A549 (cell line): Measurements from ENCODE around the gene IFNA6.

Experiments
- CEBPB ChIP-seq, 2 experiments: fragments of >200 bp in 1 of 2; sonication (Bioruptor Twin) in 1 of 2; formaldehyde crosslinking in 1 of 2; IDR thresholded peaks; 2 replicates each; pipeline ENCODE4 v1.6.1; 2012 to 2016
- CHD2 ChIP-seq: fragments of 150-350 bp; IDR thresholded peaks from 2 replicates; pipeline ENCODE4 v1.6.1; 2014; ENCODE audit warnings: low read length; ENCODE audit not compliant: partially characterized antibody
- HDAC2 ChIP-seq: fragments of 200-600 bp; sonication (generic); IDR thresholded peaks from 2 replicates; pipeline ENCODE4 v1.6.1; 2016
- NR3C1 ChIP-seq: fragments of >200 bp; sonication (Bioruptor Twin); formaldehyde crosslinking; IDR thresholded peaks from 3 replicates; pipeline ENCODE4 v1.6.1; 2017
- POLR2A ChIP-seq: IDR thresholded peaks from 2 replicates; pipeline ENCODE4 v1.6.1; 2012; ENCODE audit warnings: mild to moderate bottlenecking, low read length
- RAD21 ChIP-seq, 2 experiments: fragments of >200 bp in 1 of 2; sonication (Bioruptor Twin) in 1 of 2; formaldehyde crosslinking in 1 of 2; IDR thresholded peaks in 1 of 2; conservative IDR thresholded peaks in 1 of 2; 2 replicates in 1 of 2; 3 replicates in 1 of 2; pipeline ENCODE4 v1.6.1; 2012 to 2018; ENCODE audit warnings: inconsistent platforms in 1 of 2
- REST ChIP-seq: fragments of 200-600 bp; sonication (generic); IDR thresholded peaks from 2 replicates; pipeline ENCODE4 v1.6.1; 2016; ENCODE audit warnings: antibody characterized with exemption, mild to moderate bottlenecking, moderate library complexity
- TF ChIP-seq, protein P1 (sequence below): fragments of >200 bp; sonication (Bioruptor Twin); formaldehyde crosslinking; IDR thresholded peaks from 3 replicates; pipeline ENCODE4 v1.5.1; 2016

GRCh38 chr9:21314152-21314551, 36.5 kb downstream of the IFNA6 start:
- TF ChIP-seq, protein P1, sequence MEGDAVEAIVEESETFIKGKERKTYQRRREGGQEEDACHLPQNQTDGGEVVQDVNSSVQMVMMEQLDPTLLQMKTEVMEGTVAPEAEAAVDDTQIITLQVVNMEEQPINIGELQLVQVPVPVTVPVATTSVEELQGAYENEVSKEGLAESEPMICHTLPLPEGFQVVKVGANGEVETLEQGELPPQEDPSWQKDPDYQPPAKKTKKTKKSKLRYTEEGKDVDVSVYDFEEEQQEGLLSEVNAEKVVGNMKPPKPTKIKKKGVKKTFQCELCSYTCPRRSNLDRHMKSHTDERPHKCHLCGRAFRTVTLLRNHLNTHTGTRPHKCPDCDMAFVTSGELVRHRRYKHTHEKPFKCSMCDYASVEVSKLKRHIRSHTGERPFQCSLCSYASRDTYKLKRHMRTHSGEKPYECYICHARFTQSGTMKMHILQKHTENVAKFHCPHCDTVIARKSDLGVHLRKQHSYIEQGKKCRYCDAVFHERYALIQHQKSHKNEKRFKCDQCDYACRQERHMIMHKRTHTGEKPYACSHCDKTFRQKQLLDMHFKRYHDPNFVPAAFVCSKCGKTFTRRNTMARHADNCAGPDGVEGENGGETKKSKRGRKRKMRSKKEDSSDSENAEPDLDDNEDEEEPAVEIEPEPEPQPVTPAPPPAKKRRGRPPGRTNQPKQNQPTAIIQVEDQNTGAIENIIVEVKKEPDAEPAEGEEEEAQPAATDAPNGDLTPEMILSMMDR: no peak
- no peak for TF ChIP-seq POLR2A
- no peak for TF ChIP-seq RAD21 (conservative IDR thresholded peaks at IDR 0.05 in 1 of 2, IDR thresholded peaks at IDR 0.05 in 1 of 2)
- TF ChIP-seq REST: no peak
- no peak for TF ChIP-seq HDAC2
- TF ChIP-seq CEBPB (IDR thresholded peaks at IDR 0.05): no peak
- no peak for TF ChIP-seq NR3C1
- TF ChIP-seq CHD2: no peak
